Stimulated activated CD4-positive, alpha-beta T cell treated with anti-CD3 and anti-CD28 coated beads, Interleukin-1b, Interleukin-23, amount 100 ng/mL, for 4 hours (primary cell): Measurements from ENCODE around the gene ZNF142.
A peak's percentile ranks its signal among the peaks of the same experiment; 100 is the strongest.

Experiments
- DNase-seq, 2 donors: peaks; one replicate each; pipeline ENCODE4 v3.0.0-alpha.2; 2020; ENCODE audit warnings: low read depth in 2 of 2

Gene ZNF142

GRCh38 chr2:218648088-218648786, 11.2 kb downstream of the ZNF142 start:
- DNase-seq, result peak in 1 of 2 donors; percentile 20

- no peak for DNase-seq
Measured at GRCh38 chr2:218645126-218645525, 14.3 kb downstream of the ZNF142 start.

- no peak for DNase-seq
Measured at GRCh38 chr2:218644721-218645120, 14.7 kb downstream of the ZNF142 start.

DNA sequence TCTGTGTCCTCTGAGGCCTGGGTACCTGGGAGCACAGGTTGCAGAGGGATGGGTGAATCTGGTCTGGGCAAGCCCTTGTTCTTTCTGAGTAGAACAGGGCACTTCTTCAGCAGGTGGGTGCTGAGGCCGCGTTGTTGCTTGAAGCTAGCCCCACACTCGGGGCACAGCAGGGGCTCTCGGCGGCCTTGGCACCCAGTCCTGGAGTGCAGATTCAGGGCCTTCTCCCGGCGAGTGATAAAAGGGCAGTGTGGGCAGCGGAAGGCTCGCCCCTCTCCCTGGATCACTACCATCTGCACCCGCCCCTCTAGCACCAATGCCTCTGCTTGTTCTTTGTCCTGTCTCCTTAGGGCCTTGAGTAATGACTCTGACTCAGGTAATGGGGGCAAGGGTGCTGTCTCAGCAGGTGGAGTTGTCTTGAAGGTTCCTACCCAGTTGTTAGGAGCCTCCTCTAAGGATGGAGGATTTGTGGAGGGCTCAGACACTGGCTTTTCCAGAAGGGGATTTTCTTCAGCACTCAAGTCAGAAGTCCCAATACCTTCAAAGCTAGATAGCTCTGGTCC, 15.6 kb downstream of the ZNF142 start:
- no peak for DNase-seq

- no peak for DNase-seq
Measured at GRCh38 chr2:218642786-218643185, 16.6 kb downstream of the ZNF142 start.

GRCh38 chr2:218642121-218642656, 17.2 kb downstream of the ZNF142 start:
- DNase-seq, result no peak

DNA sequence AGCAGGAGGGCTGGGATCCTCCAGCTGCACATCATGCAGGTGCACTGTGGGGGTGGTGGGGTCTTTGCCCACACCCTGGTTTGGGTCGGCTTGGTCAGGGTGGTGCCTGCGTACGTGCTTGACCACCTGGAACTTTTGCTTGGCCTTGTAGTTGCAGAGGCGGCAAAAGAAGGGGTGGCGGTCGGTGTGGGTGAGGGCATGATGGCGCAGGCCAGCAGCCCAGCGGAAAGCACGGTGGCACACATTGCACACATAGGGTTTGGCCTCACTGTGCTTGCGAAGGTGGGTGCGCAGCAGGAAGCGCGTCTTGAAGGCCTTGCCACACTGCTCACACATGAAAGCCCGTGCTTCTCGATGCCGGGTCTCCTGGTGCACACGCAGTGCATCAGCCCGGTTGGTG, 21.1 kb downstream of the ZNF142 start:
- no peak for DNase-seq

DNA sequence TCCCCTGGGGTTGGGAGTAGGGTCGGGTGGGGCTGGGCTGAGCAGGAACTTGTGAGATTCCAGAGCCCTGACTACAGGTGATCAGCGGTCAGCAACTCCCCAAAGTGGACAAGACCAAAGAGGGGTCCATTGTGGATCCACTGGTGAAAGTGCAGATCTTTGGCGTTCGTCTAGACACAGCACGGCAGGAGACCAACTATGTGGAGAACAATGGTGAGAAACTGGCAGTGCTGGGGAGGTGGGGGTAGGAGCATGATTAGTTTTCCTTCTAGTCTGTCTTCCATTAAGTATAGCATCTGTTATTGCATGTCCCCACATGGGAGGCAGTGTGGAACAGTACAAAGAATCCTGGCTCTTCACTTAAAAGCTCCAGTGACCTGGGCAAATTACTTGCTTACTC, 23.7 kb downstream of the ZNF142 start:
- no peak for DNase-seq

DNA sequence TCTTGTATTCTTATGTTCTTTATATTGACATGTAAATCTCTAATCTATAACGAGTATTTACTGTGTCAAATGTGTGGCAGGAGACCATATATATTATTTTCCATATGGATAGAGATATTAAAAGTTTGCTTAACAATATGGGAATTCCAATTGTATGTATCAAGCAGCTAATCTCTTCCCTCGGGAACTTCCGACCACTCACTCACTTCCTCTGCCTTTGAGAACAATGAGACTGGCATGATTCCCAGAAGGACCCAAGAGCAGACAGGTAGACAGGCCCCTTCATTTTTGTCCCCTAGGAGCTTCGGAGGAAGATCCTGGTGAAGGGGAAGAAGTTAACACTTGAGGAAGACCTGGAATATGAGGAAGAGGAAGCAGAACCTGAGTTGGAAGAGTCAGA, 27.6 kb downstream of the ZNF142 start:
- no peak for DNase-seq

DNA sequence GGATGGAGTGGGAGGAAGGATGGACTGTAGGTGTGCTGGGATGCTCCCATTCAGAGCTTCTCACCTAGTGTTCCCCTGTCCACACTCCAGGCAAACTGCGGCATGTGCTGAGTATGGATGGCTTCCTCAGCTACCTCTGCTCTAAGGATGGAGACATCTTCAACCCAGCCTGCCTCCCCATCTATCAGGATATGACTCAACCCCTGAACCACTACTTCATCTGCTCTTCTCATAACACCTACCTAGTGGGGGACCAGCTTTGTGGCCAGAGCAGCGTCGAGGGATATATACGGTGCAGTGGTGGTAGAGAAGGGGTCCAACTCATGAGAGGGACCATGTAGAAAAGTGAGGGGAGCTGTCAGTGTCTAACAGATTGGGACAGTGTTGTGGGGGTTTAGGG, 31.5 kb downstream of the ZNF142 start:
- DNase-seq, result no peak

- no peak for DNase-seq
Measured at GRCh38 chr2:218626369-218626768, 33.1 kb downstream of the ZNF142 start.

- DNase-seq, result no peak
Measured at GRCh38 chr2:218623366-218623705, 36.1 kb downstream of the ZNF142 start.

GRCh38 chr2:218622606-218623365, 36.6 kb downstream of the ZNF142 start:
- DNase-seq, result no peak

GRCh38 chr2:218621007-218621406, 38.4 kb downstream of the ZNF142 start:
- no peak for DNase-seq

DNA sequence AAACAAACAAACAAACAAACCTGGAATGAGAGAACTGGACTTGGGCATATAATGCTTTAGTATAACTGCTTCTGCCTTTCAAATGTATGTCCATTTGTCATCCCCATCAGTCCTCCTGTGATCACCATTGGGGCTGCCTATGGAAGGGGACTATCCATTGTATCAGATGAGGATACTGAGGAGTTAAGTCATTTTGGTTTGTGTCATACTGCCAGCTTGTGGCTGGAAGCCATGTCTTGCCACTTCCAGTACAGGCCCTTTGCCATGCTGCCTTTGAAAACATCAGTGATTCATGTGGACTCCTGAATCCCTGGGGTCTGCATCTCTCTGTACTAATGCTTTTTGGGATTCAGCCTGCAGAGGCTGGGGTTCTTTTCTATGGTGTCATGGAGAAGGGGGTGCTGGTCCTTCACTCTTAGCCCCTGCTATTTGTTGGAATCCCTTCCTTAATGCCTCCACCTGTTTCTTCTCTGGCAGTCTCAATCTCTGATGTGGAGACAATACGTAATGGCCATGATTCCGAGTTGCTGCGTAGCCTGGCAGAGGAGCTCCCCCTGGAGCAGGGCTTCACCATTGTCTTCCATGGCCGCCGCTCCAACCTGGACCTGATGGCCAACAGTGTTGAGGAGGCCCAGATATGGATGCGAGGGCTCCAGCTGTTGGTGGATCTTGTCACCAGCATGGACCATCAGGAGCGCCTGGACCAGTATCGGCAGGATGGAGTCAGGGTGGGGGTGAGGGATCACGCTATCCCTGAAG, 41.1 kb downstream of the ZNF142 start:
- no peak for DNase-seq

GRCh38 chr2:218615868-218616315, 43.5 kb downstream of the ZNF142 start:
- DNase-seq, result no peak

DNA sequence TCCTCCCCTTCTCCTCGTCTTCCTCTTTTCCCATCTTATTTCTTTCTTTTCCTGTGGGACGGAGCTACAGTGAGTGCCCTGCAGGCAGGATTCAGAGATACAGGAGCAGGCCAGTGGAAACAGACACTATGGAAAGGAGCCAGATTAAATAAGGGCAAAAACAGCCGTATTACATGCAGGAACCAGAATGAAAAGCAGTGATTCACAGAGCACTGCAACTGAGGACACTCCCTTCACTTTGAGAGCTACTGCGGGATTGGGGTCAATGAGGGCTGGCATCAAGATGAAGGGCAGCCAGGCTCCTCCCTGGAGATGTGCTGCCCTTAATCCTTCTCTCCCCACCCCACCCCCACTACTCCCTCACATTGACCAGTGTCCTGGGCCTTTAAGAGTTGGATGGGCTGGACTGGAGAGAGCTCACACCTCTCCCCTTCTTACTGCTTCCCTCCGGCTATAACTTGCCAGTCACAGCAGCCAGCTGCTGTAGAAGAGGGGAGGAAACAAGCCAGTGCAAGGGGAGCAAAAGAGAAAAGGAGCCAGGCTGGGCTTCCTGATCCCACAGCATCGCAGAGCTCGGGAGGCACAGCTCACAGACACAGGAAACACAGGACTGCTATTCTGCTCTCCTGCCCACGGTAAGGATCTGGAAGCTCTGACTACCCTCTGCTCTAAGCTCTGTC, 51.8 kb downstream of the ZNF142 start, which contains the start of gene PLCD4:
TSS of gene PLCD4 (plus strand) at position 464 of the 680 bp plus-strand sequence. CDS start 7,841 bp downstream, outside the sequence.
- no peak for DNase-seq

DNA sequence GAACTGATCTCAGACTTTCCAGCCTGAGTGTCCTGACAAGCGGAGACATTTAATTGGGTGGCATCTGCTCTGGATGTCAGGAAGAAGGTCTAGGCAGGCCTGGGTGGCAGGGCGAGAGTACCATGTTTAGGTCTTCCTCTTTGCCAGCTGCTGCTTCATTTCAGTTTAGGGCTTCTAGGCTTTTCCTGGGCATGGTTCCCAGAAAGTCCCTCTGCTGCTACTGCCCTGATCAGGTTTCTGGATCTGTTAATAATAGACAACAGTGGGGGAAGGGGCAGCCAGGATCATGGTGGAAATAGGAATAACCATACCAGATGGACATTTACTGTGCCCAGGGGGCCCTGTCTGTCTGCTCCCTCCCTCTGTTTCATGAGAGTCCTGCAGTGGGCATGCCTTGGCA, 54.0 kb downstream of the ZNF142 start:
- DNase-seq, result no peak
